Skeletal muscle satellite cell (primary cell): Measurements from ENCODE around the gene DLGAP5.

ENCODE experiments used
- H3K27me3 ChIP-seq: 2 replicates; pipeline ENCODE4 v1.7.0; 2013; ENCODE audit warnings: low read length; ENCODE audit not compliant: control insufficient read depth, insufficient read depth
- H3K36me3 ChIP-seq: 2 replicates; pipeline ENCODE4 v1.7.0; 2013; ENCODE audit warnings: mild to moderate bottlenecking, control low read depth, low read length; ENCODE audit not compliant: insufficient read depth
- H3K4me1 ChIP-seq: 2 replicates; pipeline ENCODE4 v1.7.0; 2013; ENCODE audit warnings: low read length; ENCODE audit not compliant: control insufficient read depth, insufficient read depth
- H3K4me2 ChIP-seq: 2 replicates; pipeline ENCODE4 v1.7.0; 2013; ENCODE audit warnings: mild to moderate bottlenecking, low read length
- H3K4me3 ChIP-seq: 2 replicates; pipeline ENCODE4 v1.7.0; 2013; ENCODE audit warnings: low read length
- H3K9ac ChIP-seq: 2 replicates; pipeline ENCODE4 v1.7.0; 2013; ENCODE audit warnings: mild to moderate bottlenecking, low read depth, low read length, moderate library complexity
- H3K9me3 ChIP-seq: replicated peaks from 2 replicates; pipeline ENCODE4 v1.7.0; 2013; ENCODE audit warnings: mild to moderate bottlenecking, control low read depth, low read length

Gene DLGAP5

DNA sequence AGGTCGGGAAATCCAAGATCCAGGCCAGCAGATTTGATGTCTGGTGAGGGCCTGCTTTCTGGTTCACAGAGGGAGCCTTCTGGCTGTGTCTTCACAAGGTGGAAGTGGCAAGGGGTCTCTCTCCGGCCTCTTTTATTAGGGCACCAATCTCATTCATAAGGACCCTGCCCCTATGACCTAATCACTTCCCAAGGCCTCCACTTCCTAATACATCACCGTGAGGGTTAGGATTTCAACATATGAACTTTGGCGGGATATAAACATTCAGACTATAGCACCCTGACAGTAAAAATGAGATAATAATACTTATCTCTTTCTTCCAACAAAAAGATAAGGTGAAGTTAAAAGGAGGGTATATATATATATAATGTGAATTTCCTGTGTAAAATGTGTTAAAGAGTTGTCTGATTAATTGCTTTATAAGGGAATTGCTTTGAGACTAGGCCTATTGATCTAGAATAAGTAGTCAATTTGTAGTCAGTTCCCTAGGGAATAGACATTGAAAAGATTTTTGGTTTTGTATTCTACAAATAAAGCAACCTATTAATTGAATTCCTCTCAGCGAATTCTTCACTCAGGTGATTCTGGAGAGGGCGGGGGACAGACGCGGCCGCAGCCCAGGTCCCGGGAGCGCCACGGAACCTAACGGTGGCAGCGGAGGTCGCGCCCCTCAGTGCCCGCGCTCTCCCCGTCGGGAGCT is 62.8 kb downstream of the DLGAP5 start:
- peak overlapping the region; percentile 79 for H3K4me3 ChIP-seq
- peaks cover 4% of the 10 kb centered on the region for H3K36me3 ChIP-seq
- peak overlapping the region; percentile 93 for H3K9ac ChIP-seq
- H3K9me3 ChIP-seq: no peaks in the 10 kb centered on the region
- H3K4me1 ChIP-seq: peaks cover 40% of the 10 kb centered on the region
- no peaks in the 10 kb centered on the region for H3K27me3 ChIP-seq
- peak overlapping the region; percentile 83 for H3K4me2 ChIP-seq

DNA sequence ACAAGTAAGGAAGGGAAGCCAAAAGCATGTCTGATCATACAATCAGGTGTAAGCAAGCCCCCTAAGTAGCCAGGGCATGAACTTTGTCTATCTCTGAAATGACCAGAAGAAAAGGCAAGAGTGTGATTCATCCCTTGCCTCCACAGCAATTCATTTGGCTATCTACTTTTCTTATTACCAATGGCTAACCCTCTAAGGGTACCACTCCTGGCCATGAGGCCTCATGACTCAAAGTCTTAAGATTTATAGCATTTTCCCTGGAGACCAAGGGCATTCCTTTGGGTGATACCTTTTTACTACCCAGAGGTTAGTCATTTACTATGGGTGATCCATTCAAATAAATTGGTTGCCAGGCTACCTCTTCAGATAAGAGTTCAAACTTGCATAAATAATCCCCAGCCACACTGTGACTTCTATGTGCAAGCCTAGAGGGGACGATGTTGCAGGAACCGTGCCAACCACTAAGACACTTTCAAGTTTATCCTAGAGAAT is 63.9 kb downstream of the DLGAP5 start:
- Histone ChIP-seq H3K4me2 (no peak overlapping the region), H3K9ac (no peak overlapping the region), H3K27me3 (no peaks in the 10 kb centered on the region), H3K4me3 (no peak overlapping the region), H3K4me1 (peaks cover 42% of the 10 kb centered on the region), H3K9me3 (no peaks in the 10 kb centered on the region), H3K36me3 (no peaks in the 10 kb centered on the region)

DNA sequence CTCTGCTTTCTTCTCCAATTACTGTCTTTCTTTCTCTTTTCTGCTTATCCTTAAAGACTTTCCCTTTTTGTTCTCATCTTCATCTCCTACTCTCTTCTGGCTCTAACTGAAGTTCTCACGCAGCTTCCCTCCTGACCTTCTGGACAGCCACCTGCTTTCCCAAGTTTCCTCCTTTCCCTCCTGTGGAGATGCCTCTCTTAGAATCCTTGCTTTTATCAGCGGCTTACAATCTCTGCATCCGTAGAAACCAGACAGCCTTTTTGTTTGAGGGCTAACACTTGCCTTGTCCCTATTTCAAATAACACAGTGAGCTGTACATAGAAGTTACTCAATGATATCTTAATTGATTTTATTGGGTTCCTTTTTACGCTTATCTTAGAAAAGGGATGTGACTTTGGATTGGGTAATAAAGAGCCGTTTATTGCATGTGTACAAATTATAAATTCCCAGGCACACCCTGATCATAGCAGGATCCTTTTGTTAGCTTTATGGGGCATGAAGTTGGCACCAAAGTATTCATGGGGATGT is 64.4 kb downstream of the DLGAP5 start:
- Histone ChIP-seq H3K4me3 (no peak overlapping the region), H3K4me2 (no peak overlapping the region), H3K4me1 (peaks cover 44% of the 10 kb centered on the region)

DNA sequence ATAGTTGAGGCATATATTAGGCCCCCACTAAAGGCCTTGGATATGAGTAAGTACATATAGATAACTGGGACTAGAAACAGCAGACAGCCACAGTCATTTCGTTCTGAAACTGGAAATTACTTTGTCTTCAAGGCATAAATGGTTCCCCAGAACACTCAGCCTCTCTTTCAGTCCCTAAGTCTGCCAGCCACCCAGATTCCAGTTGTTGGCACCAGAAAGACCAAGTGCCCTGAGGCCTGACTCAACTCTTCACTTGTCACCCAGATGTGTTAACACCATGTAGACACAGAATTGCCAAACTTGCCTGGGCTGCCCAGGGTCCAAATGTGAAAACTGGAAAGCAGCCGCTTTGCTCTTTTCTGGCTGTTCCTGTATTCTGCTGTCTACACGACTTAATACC is 65.4 kb downstream of the DLGAP5 start:
- Histone ChIP-seq H3K36me3 (no peaks in the 10 kb centered on the region), H3K9me3 (no peaks in the 10 kb centered on the region), H3K9ac (no peak overlapping the region), H3K27me3 (no peaks in the 10 kb centered on the region), H3K4me2 (no peak overlapping the region), H3K4me1 (peaks cover 35% of the 10 kb centered on the region), H3K4me3 (no peak overlapping the region)

More for the DNA sequence above, 64.4 kb downstream of the DLGAP5 start:
- H3K36me3 ChIP-seq: no peaks in the 10 kb centered on the region
- H3K9ac ChIP-seq: no peak overlapping the region
- no peaks in the 10 kb centered on the region for H3K9me3 ChIP-seq
- no peaks in the 10 kb centered on the region for H3K27me3 ChIP-seq

DNA sequence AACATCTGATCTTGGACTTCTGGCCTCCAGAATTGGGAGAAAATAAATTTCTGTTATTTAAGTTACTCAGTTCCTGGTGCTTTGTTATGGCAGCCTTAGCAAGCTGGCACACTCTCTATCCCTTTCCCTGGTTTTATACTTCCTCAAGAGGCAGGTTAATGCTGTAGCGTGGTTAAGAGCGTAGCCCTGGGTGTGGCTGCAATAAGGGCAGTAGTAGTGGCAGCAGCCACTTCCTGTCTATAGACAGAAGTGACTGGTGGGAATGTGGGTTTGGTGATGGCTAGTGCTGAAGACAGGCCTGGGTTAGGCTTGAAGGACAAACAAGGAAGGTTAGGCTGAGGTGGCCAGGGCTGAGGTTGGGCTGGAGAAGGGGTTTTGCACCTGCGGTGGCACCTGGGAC is 66.0 kb downstream of the DLGAP5 start:
- Histone ChIP-seq H3K4me3 (no peak overlapping the region), H3K9ac (no peak overlapping the region), H3K36me3 (no peaks in the 10 kb centered on the region), H3K4me2 (no peak overlapping the region), H3K4me1 (peaks cover 31% of the 10 kb centered on the region), H3K9me3 (no peaks in the 10 kb centered on the region), H3K27me3 (no peaks in the 10 kb centered on the region)

DNA sequence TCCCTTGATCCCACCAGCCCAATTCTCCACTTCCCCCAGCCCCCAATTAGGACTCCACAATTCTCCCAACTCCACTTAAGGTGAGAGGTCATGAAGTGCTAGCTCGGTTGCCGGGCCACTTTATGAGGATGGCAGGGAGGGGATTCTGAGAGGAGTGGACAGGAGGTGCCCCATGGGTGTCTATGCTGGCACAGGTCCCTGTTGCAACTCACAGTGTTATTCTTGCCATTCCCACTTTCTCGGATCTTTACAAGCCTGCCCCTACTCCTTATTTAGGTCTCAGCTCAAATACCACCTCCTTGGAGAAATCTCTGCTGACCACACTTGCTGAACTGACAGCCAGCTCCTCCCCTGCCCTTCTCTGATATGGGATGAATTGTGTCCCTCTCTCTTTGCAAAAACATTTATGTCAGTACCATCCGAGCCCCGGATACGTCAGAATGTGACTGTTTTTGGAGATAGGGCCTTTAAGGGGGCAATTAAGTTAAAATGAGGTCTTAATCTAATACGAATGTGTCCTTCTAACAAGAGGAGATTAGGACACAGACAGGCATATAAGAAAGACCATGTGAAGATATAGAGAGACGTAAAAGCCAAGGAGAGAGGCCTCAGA is 66.5 kb downstream of the DLGAP5 start:
- no peaks in the 10 kb centered on the region for H3K9me3 ChIP-seq
- H3K4me3 ChIP-seq: no peak overlapping the region
- no peaks in the 10 kb centered on the region for H3K36me3 ChIP-seq
- H3K9ac ChIP-seq: no peak overlapping the region
- peaks cover 31% of the 10 kb centered on the region for H3K4me1 ChIP-seq
- H3K4me2 ChIP-seq: no peak overlapping the region
- H3K27me3 ChIP-seq: no peaks in the 10 kb centered on the region

DNA sequence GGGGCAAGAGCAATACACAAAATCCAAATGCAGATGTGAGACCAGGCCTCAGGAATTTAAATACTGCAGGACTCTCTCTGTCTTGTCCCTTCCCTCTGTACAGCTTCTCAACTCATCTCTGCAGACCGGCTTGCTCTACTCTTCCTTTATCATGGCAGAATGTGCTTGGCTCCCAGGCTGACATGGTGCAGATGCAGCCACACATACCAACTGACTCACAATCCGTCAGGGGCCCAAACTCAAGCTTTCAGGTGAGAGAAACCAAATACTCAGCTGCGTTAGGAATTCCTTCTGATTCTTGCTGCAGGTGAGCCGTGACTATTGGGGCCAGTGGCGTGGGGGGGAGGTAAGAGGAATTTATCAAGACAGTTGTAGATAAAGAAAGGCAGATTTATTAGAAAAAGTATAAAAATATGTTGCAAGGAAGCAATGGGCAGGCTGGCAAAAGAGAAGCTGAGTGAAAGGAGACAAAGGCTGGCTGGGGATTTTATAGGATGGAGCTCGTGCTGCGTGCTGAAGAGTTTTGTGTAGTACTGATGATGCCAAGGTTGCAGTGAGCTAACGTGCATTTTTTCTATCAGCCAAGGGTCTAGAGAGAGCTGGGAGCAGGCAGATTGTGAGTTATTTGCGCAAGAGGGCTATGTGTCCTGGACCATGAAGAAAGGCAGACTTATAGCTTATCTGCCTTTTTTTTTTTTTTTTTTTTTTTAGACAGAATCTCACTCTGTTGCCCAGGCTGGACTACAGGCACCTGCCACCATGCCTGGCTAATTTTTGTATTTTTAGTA is 67.3 kb downstream of the DLGAP5 start:
- no peak overlapping the region for H3K4me2 ChIP-seq
- no peaks in the 10 kb centered on the region for H3K27me3 ChIP-seq
- H3K4me3 ChIP-seq: no peak overlapping the region
- no peaks in the 10 kb centered on the region for H3K9me3 ChIP-seq
- H3K36me3 ChIP-seq: no peaks in the 10 kb centered on the region
- H3K4me1 ChIP-seq: peaks cover 31% of the 10 kb centered on the region
- H3K9ac ChIP-seq: no peak overlapping the region

DNA sequence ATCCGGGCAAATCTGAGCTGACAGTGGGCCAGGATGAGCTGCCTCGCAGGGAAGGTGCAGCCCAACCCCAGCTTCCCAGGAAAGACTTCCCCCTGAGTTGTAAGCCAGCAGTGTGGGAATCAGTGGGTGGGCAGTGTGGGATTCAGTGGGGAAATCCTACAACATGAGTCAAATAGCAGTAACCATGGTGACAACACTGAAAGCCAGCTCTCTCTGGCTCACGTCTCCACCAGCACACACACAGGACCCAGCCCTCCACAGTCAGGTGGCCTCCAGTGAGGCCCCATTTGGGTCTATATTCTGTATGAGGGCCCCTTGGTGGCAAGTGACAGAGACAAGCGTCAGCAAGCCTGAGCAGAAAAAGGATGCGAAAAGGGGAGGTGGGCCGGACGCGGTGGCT is 68.3 kb downstream of the DLGAP5 start:
- Histone ChIP-seq H3K4me3 (no peak overlapping the region), H3K36me3 (no peaks in the 10 kb centered on the region), H3K27me3 (no peaks in the 10 kb centered on the region), H3K9ac (peak overlapping the region; percentile 27), H3K9me3 (no peaks in the 10 kb centered on the region), H3K4me2 (peak overlapping the region; percentile 24), H3K4me1 (peaks cover 24% of the 10 kb centered on the region)

DNA sequence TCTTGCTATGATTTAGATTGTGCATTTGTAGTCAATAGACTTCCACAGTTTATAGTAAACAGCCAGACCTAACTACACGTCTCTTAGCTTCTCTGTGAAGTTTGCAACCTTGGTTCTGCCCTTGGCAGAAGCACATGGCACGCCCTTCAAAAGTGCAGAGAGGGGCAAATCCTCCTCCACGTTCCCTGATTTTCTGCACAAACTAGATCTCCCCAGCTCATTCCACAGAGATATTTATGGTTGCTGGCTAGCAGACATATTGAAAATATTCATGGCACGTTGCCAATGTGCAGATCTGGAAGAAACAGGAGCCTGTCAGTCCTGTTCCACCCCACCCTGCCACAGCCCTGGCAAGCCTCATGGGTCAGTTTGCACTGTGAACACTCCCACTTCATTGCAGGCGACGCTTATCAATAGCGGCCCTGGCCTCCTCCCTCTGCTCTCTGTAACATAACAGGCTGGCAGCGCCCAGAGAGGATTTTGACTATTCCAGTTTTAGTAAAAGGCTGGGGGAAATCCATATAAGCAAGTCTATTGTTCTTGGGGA is 68.9 kb downstream of the DLGAP5 start:
- H3K9me3 ChIP-seq: no peaks in the 10 kb centered on the region
- peak overlapping the region; percentile 27 for H3K9ac ChIP-seq
- H3K4me2 ChIP-seq: peak overlapping the region; percentile 24
- H3K4me3 ChIP-seq: no peak overlapping the region
- peaks cover 23% of the 10 kb centered on the region for H3K4me1 ChIP-seq
- no peaks in the 10 kb centered on the region for H3K36me3 ChIP-seq
- H3K27me3 ChIP-seq: no peaks in the 10 kb centered on the region

DNA sequence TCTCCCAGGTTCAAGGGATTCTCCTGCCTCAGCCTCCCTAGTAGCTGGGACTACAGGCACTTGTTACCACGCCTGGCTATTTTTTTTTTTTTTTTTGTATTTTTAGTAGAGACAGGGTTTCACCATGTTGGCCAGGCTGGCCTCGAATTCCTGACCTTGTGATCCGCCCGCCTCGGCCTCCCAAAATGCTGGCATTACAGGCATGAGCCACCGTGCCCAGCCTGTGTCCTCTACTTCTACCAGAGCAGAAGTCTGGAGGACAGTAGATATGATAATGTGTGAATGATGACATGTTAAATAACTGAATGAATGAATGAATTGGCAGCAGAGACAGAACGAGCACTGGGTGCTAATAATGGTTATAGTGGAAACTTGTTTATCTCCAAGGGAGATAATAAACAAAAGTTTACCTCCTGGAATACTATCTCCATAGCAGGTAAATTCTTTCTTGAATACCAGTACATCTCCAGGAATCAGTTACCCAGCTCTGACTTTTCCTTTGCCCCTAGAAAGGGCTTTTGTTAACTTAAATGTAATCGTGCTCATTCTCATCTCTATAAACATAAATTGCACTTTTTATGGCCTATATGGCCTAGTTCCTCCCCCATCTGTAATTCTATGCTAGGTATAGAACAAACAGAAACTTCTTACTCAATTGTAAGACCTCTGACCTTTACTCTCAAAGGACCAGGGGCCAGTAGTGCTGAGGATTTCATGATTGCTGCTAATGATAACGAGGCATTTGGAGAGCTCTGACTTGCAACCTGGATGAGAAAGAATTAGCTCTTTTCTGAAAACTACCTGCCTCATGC is 69.6 kb downstream of the DLGAP5 start:
- H3K9me3 ChIP-seq: no peaks in the 10 kb centered on the region
- no peaks in the 10 kb centered on the region for H3K27me3 ChIP-seq
- no peak overlapping the region for H3K4me2 ChIP-seq
- no peak overlapping the region for H3K9ac ChIP-seq
- no peak overlapping the region for H3K4me3 ChIP-seq
- H3K4me1 ChIP-seq: peaks cover 19% of the 10 kb centered on the region
- H3K36me3 ChIP-seq: no peaks in the 10 kb centered on the region
